A549 (cell line): ENCODE data around the gene APOC3. TPM values are rescaled to one million over a fixed set of nuclear protein-coding genes. Genes with fewer than 3 reads are reported as not detected.
A peak's percentile ranks its signal among the peaks of the same experiment; 100 is the strongest.

Experiments used
- ATAC-seq, 2 experiments: fragments of 200-7000 bp in 1 of 2; fragments of >200 bp in 1 of 2; cut with Nextera tagmentation in 1 of 2; cut with Tn5 transposase in 1 of 2; 3 replicates each; pipeline versions ENCODE4 v1.8.0 to v1.9.1; 2018 to 2020; ENCODE audit warnings: mild to moderate bottlenecking in 1 of 2, moderate library complexity in 1 of 2
- CTCF ChIA-PET: fragments of 300-600 bp; sonication (Branson Sonifier 250); formaldehyde crosslinking; extraction: SDS; loops from one replicate; lab custom pipeline; 2021; ENCODE audit warnings: antibody characterized with exemption, inconsistent platforms; lab: Yijun Ruan, JAX
- POLR2A ChIA-PET: fragments of 350-600 bp; formaldehyde crosslinking; extraction: SDS; loops from one replicate; lab custom pipeline; 2021; ENCODE audit warnings: antibody characterized with exemption, inconsistent platforms; lab: Yijun Ruan, JAX
- DNase-seq, 2 experiments: peaks; one replicate each; pipeline versions ENCODE4 v3.0.0 to v3.0.0-alpha.2; 2011 to 2016; ENCODE audit warnings: low read depth in 1 of 2, low spot score in 1 of 2
- FAIRE-seq: peaks from 2 replicates; lab custom pipeline; 2011; peaks lifted over from hg19 to GRCh38; lab: Jason Lieb, UNC
- H3K27ac ChIP-seq, 2 experiments: fragments of >200 bp; sonication (Bioruptor Twin); formaldehyde crosslinking; 3 replicates each; pipeline ENCODE4 v1.5.1; 2016 to 2017
- H3K4me1 ChIP-seq: fragments of >200 bp; sonication (Bioruptor Twin); formaldehyde crosslinking; 3 replicates; pipeline ENCODE4 v1.6.1; 2016
- H3K4me2 ChIP-seq: fragments of >200 bp; sonication (Bioruptor Twin); formaldehyde crosslinking; 3 replicates; pipeline ENCODE4 v1.6.1; 2016
- H3K4me3 ChIP-seq: fragments of >200 bp; sonication (Bioruptor Twin); formaldehyde crosslinking; 3 replicates; pipeline ENCODE4 v1.5.1; 2016
- H3K9me3 ChIP-seq: fragments of >200 bp; sonication (Bioruptor Twin); formaldehyde crosslinking; 3 replicates; pipeline ENCODE4 v1.6.1; 2016
- CBX2 ChIP-seq: fragments of 200-600 bp; sonication (generic); IDR thresholded peaks from 2 replicates; pipeline ENCODE4 v1.6.1; 2016; ENCODE audit warnings: low read depth, mild to moderate bottlenecking, borderline replicate concordance
- CBX8 ChIP-seq: fragments of 200-600 bp; sonication (generic); IDR thresholded peaks from 2 replicates; pipeline ENCODE4 v1.6.1; 2016
- CEBPB ChIP-seq, 2 experiments: fragments of >200 bp in 1 of 2; sonication (Bioruptor Twin) in 1 of 2; formaldehyde crosslinking in 1 of 2; IDR thresholded peaks; 2 replicates each; pipeline ENCODE4 v1.6.1; 2012 to 2016
- CHD4 ChIP-seq: fragments of 200-600 bp; sonication (generic); IDR thresholded peaks from 2 replicates; pipeline ENCODE4 v1.6.1; 2016; ENCODE audit warnings: antibody characterized with exemption, mild to moderate bottlenecking, borderline replicate concordance
- ESRRA ChIP-seq: fragments of 150-350 bp; IDR thresholded peaks from 2 replicates; pipeline ENCODE4 v1.6.1; 2014; ENCODE audit warnings: mild to moderate bottlenecking, low read length, borderline replicate concordance
- FOSB ChIP-seq: fragments of 250-450 bp; sonication (Bioruptor Pico); IDR thresholded peaks from 2 replicates; pipeline ENCODE4 v1.5.0; 2020; ENCODE audit warnings: mild to moderate bottlenecking, moderate library complexity
- HOXA7 ChIP-seq: fragments of 250-450 bp; sonication (Bioruptor Pico); IDR thresholded peaks from 2 replicates; pipeline ENCODE4 v1.5.0; 2020; ENCODE audit warnings: mild to moderate bottlenecking, moderate library complexity
- JUN ChIP-seq, 2 experiments: fragments of >200 bp; sonication (Bioruptor Twin); formaldehyde crosslinking; IDR thresholded peaks; 2 replicates in 1 of 2; 3 replicates in 1 of 2; pipeline ENCODE4 v1.6.1; 2016 to 2017
- KDM1A ChIP-seq: fragments of 200-600 bp; sonication (generic); IDR thresholded peaks from 2 replicates; pipeline ENCODE4 v1.6.1; 2016; ENCODE audit warnings: low read depth, mild to moderate bottlenecking
- KDM5A ChIP-seq: fragments of 200-600 bp; sonication (generic); IDR thresholded peaks from 2 replicates; pipeline ENCODE4 v1.6.1; 2016; ENCODE audit warnings: antibody characterized with exemption, mild to moderate bottlenecking
- NPAS2 ChIP-seq: fragments of 250-450 bp; sonication (Bioruptor Pico); IDR thresholded peaks from 2 replicates; pipeline ENCODE4 v1.8.0; 2022; ENCODE audit warnings: mild to moderate bottlenecking, moderate library complexity, borderline replicate concordance
- NR3C1 ChIP-seq: fragments of >200 bp; sonication (Bioruptor Twin); formaldehyde crosslinking; IDR thresholded peaks from 3 replicates; pipeline ENCODE4 v1.6.1; 2017
- POLR2A ChIP-seq: IDR thresholded peaks from 2 replicates; pipeline ENCODE4 v1.6.1; 2012; ENCODE audit warnings: mild to moderate bottlenecking, low read length
- RARB ChIP-seq: fragments of 250-450 bp; sonication (Bioruptor Pico); IDR thresholded peaks from 2 replicates; pipeline ENCODE4 v1.8.0; 2021; ENCODE audit warnings: mild to moderate bottlenecking, moderate library complexity
- RFX5 ChIP-seq: fragments of 450-650 bp; IDR thresholded peaks from 2 replicates; pipeline ENCODE4 v1.7.1; 2014; ENCODE audit warnings: antibody characterized with exemption, mild to moderate bottlenecking, moderate library complexity
- RNF2 ChIP-seq: fragments of 200-600 bp; sonication (generic); IDR thresholded peaks from 2 replicates; pipeline ENCODE4 v1.6.1; 2016; ENCODE audit warnings: low read depth, mild to moderate bottlenecking, antibody characterized with exemption, moderate library complexity, borderline replicate concordance
- SMC3 ChIP-seq: fragments of >200 bp; sonication (Bioruptor Twin); formaldehyde crosslinking; IDR thresholded peaks from 3 replicates; pipeline ENCODE4 v1.6.1; 2018; ENCODE audit warnings: inconsistent platforms
- SREBF2 ChIP-seq: fragments of 450-650 bp; IDR thresholded peaks from 2 replicates; pipeline ENCODE4 v1.6.1; 2014; ENCODE audit warnings: mild to moderate bottlenecking, moderate library complexity
- ZFP36 ChIP-seq: fragments of 450-650 bp; IDR thresholded peaks from 2 replicates; pipeline ENCODE4 v1.6.1; 2014; ENCODE audit warnings: borderline replicate concordance; ENCODE audit not compliant: partially characterized antibody
- WGBS: methylation state at CpG from one replicate; pipeline ENCODE4 v1.1.6; 2017; ENCODE audit errors: missing lambda C conversion rate; 5-methylcytosine and 5-hydroxymethylcytosine counted together
- polyA plus RNA-seq, 4 experiments: library from polyadenylated mRNA; depleted of rRNA in 3 of 4; stranded (reverse); fragments of >200 nt; fragmentation: RNase III in 1 of 4; extraction: RNeasy Plus Mini Kit Qiagen cat#74134 plus additional on column Dnase treatment in 1 of 4; gene quantifications; 2 replicates in 3 of 4; 3 replicates in 1 of 4; pipeline ENCODE4 v1.2.3, GENCODE V29; 2011 to 2017
- TF ChIP-seq, protein P1 (sequence below): IDR thresholded peaks from 2 replicates; pipeline ENCODE4 v1.6.1; 2012
- TF ChIP-seq, protein P2 (sequence below): fragments of >200 bp; sonication (Bioruptor Twin); formaldehyde crosslinking; IDR thresholded peaks from 2 replicates; pipeline ENCODE4 v1.6.1; 2016
- TF ChIP-seq, protein P3 (sequence below): IDR thresholded peaks from 2 replicates; pipeline ENCODE4 v1.6.1; 2012; ENCODE audit warnings: low read depth, borderline replicate concordance
- TF ChIP-seq, protein P4 (sequence below): fragments of >200 bp; sonication (Bioruptor Twin); formaldehyde crosslinking; IDR thresholded peaks from 3 replicates; pipeline ENCODE4 v1.6.1; 2016
- TF ChIP-seq, protein P5 (sequence below): fragments of >200 bp; sonication (Bioruptor Twin); formaldehyde crosslinking; IDR thresholded peaks from 3 replicates; pipeline ENCODE4 v1.5.1; 2016

APOC3 gene
- polyA plus RNA-seq, 2 of the 4 experiments (the other 2 are of a cell fraction), result not detected

DNA sequence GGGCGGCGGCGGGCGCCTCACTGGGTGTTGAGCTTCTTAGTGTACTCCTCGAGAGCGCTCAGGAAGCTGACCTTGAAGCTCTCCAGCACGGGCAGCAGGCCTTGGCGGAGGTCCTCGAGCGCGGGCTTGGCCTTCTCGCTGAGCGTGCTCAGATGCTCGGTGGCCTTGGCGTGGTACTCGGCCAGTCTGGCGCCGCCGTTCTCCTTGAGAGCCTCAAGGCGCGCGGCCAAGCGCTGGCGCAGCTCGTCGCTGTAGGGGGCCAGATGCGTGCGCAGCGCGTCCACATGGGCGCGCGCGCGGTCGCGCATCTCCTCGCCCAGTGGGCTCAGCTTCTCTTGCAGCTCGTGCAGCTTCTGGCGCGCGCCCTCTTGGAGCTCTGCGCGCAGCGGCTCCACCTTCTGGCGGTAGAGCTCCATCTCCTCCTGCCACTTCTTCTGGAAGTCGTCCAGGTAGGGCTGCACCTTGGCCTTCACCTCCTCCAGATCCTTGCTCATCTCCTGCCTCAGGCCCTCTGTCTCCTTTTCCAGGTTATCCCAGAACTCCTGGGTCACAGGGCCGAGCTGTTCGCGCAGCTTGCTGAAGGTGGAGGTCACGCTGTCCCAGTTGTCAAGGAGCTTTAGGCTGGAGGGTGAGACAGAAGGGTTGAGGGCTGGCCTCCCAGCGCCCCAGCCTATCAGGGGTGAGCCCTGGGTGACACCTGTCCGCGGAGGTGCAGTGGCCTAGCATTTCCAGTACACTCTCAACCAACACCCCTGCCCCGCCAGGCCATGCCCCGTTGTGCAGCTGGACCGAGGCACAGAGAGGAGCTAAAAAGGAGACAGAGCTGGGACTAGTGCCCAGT is 6.3 kb downstream of the APOC3 start (continued):
- TF ChIP-seq NPAS2 (no peak), JUN (IDR thresholded peaks at IDR 0.05) (peak in 1 of 2 experiments; percentile 52; a peak in 1 of 5 replicates), RARB (CRISPR knock-in tag) (no peak), SREBF2 (no peak), CBX8 (no peak), POLR2A (peak; percentile 41), CBX2 (no peak), KDM5A (no peak), ESRRA (no peak), CHD4 (no peak), SMC3 (peak; percentile 64)
- TF ChIP-seq, protein P1, sequence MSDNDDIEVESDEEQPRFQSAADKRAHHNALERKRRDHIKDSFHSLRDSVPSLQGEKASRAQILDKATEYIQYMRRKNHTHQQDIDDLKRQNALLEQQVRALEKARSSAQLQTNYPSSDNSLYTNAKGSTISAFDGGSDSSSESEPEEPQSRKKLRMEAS, result peak; percentile 86
- TF ChIP-seq, protein P2, sequence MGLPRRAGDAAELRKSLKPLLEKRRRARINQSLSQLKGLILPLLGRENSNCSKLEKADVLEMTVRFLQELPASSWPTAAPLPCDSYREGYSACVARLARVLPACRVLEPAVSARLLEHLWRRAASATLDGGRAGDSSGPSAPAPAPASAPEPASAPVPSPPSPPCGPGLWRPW, result no peak

DNA sequence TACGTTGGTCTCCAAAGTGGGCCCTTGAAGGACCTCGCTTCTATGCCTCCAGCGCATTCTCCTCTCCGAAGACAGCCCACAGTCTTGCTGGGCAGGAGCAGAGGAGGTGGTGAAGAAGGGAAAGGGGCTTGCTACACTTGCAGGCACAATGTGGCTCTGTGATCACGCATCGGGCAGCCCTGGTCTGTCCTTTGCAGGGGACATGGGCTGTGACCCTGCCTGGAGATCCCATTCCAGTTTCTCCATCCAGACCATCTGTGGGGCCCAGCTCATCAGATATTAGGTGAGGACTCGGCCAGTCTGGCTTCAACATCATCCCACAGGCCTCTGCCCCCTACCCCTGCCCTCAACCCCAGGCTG is 6.9 kb downstream of the APOC3 start:
- no peak overlapping the region for H3K4me3 ChIP-seq
- CTCF ChIA-PET, result interaction anchor here (0.6 to 3.7 kb wide), 23 partner anchors 9 to 399 kb away, joined by 3 to 56 read pairs (median 4); partner anchors contain the start of genes APOA4, APOA5 and BUD13
- H3K9me3 ChIP-seq, result no peaks in the 10 kb centered on the region
- no peak overlapping the region for H3K27ac ChIP-seq
- WGBS, result 63% methylated on average over 5 of the region's 7 CpGs
- FAIRE-seq (no peak), ATAC-seq (no peak)
- TF ChIP-seq KDM1A, result no peak
- TF ChIP-seq ESRRA, result no peak
- TF ChIP-seq, protein P3, sequence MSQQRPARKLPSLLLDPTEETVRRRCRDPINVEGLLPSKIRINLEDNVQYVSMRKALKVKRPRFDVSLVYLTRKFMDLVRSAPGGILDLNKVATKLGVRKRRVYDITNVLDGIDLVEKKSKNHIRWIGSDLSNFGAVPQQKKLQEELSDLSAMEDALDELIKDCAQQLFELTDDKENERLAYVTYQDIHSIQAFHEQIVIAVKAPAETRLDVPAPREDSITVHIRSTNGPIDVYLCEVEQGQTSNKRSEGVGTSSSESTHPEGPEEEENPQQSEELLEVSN, result no peak
- TF ChIP-seq RNF2, result no peak
- TF ChIP-seq ZFP36, result no peak
- TF ChIP-seq CEBPB (IDR thresholded peaks at IDR 0.05), result no peak
- no peak for TF ChIP-seq NR3C1
- TF ChIP-seq, all 56 proteins: peak for 0
- no peak for DNase-seq
- POLR2A ChIA-PET, result interaction anchor here (1.3 kb wide), 1 partner anchor 63 kb away, joined by 5 read pairs; the partner anchor contains the start of gene BUD13
- 0 out of 3 replicates have a peak, but pooled peaks cover 4% of the 10 kb centered on the region for H3K4me1 ChIP-seq
- H3K4me2 ChIP-seq, result no peak overlapping the region

DNA sequence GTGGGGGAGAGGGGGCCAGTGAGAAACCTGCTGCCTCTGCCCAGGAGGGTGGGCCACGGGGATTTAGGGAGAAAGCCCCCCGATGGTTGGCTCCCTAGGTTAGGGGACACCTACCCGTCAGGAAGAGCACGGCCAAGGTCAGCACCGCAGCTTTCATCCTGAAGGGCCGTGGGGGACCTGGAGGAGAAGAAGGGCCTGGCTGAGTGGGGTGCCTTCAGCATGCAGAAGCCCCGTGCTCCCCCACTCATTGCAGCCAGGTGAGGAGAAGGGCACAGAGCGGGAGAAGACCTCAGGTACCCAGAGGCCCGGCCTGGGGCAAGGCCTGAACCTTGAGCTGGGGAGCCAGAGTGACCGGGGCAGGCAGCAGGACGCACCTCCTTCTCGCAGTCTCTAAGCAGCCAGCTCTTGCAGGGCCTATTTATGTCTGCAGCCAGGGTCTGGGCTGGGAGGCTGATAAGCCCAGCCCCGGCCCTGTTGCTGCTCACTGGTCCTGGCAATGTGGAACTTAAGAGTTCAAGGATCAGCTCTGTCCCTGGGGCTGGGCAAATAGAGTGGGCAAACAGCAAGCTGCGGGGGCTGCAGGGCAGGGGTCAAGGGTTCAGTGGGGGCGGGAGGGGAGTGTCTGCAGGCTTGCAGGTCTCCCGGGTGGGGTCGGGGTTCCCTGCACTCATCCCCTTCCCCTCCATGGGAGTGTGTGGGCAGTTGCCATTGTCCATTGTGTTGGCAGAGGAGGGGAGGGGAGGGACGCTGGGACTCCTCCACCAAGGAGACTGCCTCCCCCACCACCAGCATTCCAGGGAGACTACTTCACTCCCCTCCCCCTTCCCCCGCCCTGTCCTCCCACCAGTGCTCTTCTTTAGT is 7.8 kb downstream of the APOC3 start, which contains the start of gene APOA1:
TSS of gene APOA1 (minus strand) at position 392 of the 861 bp plus-strand sequence. CDS start at position 157, 235 bp downstream.
- ChIA-PET CTCF (interaction anchor here (0.6 to 3.7 kb wide), 7 partner anchors 10 to 268 kb away, joined by 3 to 56 read pairs (median 7); partner anchors contain the start of gene APOA5), POLR2A (no interaction called here)
- ATAC-seq (no peak), DNase-seq (no peak), FAIRE-seq (no peak)
- Histone ChIP-seq H3K9me3 (no peaks in the 10 kb centered on the region), H3K4me3 (no peak within 1 kb of the TSS), H3K4me2 (no peak within 1 kb of the TSS), H3K27ac (no peak within 1 kb of the TSS), H3K4me1 (0 out of 3 replicates have a peak, but pooled peaks cover 4% of the 10 kb centered on the region)
- TF ChIP-seq, protein P4, sequence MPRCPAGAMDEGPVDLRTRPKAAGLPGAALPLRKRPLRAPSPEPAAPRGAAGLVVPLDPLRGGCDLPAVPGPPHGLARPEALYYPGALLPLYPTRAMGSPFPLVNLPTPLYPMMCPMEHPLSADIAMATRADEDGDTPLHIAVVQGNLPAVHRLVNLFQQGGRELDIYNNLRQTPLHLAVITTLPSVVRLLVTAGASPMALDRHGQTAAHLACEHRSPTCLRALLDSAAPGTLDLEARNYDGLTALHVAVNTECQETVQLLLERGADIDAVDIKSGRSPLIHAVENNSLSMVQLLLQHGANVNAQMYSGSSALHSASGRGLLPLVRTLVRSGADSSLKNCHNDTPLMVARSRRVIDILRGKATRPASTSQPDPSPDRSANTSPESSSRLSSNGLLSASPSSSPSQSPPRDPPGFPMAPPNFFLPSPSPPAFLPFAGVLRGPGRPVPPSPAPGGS, result no peak
- TF ChIP-seq RFX5 (no peak), HOXA7 (CRISPR knock-in tag) (no peak), FOSB (CRISPR knock-in tag) (no peak), RARB (CRISPR knock-in tag) (no peak)
- TF ChIP-seq, protein P5, sequence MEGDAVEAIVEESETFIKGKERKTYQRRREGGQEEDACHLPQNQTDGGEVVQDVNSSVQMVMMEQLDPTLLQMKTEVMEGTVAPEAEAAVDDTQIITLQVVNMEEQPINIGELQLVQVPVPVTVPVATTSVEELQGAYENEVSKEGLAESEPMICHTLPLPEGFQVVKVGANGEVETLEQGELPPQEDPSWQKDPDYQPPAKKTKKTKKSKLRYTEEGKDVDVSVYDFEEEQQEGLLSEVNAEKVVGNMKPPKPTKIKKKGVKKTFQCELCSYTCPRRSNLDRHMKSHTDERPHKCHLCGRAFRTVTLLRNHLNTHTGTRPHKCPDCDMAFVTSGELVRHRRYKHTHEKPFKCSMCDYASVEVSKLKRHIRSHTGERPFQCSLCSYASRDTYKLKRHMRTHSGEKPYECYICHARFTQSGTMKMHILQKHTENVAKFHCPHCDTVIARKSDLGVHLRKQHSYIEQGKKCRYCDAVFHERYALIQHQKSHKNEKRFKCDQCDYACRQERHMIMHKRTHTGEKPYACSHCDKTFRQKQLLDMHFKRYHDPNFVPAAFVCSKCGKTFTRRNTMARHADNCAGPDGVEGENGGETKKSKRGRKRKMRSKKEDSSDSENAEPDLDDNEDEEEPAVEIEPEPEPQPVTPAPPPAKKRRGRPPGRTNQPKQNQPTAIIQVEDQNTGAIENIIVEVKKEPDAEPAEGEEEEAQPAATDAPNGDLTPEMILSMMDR, result no peak
- 71% methylated on average over 12 of the region's 19 CpGs for WGBS
